Esophagus squamous epithelium (tissue), 5 donors: ENCODE results near the gene ERGIC2. TPM values are rescaled to one million over a fixed set of nuclear protein-coding genes. Genes with fewer than 3 reads are reported as not detected.
"Not testable (repeated sequence)": the region's sequence is repeated elsewhere in the genome, so short reads cannot be mapped to it uniquely, and the experiment has no call there.

Experiments used
- DNase-seq: peaks from one replicate; lab custom pipeline; 2025; lab: John Stamatoyannopoulos, UW
- H3K27ac ChIP-seq, 4 donors: fragments of 200-600 bp; sonication (generic); one replicate each; pipeline ENCODE4 v1.5.1; 2016 to 2019; ENCODE audit warnings: mild to moderate bottlenecking in 1 of 4
- H3K27me3 ChIP-seq, 4 donors: fragments of 200-600 bp; sonication (generic); 1 replicate in 3 of 4; 2 replicates in 1 of 4; pipeline versions ENCODE4 v1.5.1 to v1.6.0; 2017 to 2021; ENCODE audit warnings: antibody characterized with exemption in 1 of 4
- H3K36me3 ChIP-seq, 3 donors: fragments of 200-600 bp; sonication (generic); one replicate each; pipeline ENCODE4 v1.5.1; 2016 to 2019
- H3K4me1 ChIP-seq, 3 donors: fragments of 200-600 bp; sonication (generic); one replicate each; pipeline ENCODE4 v1.5.1; 2017 to 2019
- H3K4me3 ChIP-seq, 4 donors: fragments of 200-600 bp; sonication (generic); 1 replicate in 3 of 4; 2 replicates in 1 of 4; pipeline ENCODE4 v1.5.1; 2016 to 2019; ENCODE audit warnings: mild to moderate bottlenecking in 2 of 4, moderate library complexity in 1 of 4
- H3K9me3 ChIP-seq, 3 donors: fragments of 200-600 bp; sonication (generic); one replicate each; pipeline ENCODE4 v1.5.1; 2016 to 2019
- CTCF ChIP-seq, 6 experiments: fragments of 450-650 bp in 4 of 6; fragments of 200-600 bp in 2 of 6; sonication (generic) in 2 of 6; IDR thresholded peaks; one replicate each; pipeline ENCODE4 v1.5.1; 2016 to 2019; ENCODE audit warnings: antibody characterized with exemption in 6 of 6, mild to moderate bottlenecking in 4 of 6, moderate library complexity in 4 of 6
- POLR2A ChIP-seq, 4 donors: fragments of 450-650 bp; IDR thresholded peaks; one replicate each; pipeline ENCODE4 v1.6.1; 2017; ENCODE audit warnings: antibody characterized with exemption in 4 of 4, mild to moderate bottlenecking in 4 of 4, moderate library complexity in 3 of 4
- WGBS, 2 donors: methylation state at CpG; one replicate each; pipeline ENCODE4 v1.1.5; 2018; 5-methylcytosine and 5-hydroxymethylcytosine counted together
- intact Hi-C: fragments of 100-400 bp; cut with DNase I; formaldehyde crosslinking; loops from one replicate; pipeline ENCODE4 v1.15.0; 2022
- total RNA-seq, 4 donors: library from RNA; depleted of rRNA; stranded (reverse); fragments of >200 nt; gene quantifications; one replicate each; pipeline ENCODE4 v1.1.0, GENCODE V29; 2016
- donor health status: DM: yes; HTN: yes; CAD: no.

ERGIC2 gene
- total RNA-seq, 4 donors from 2014 or later: 48.0 to 99.0 (median 64.5) TPM

- Histone ChIP-seq H3K4me3 (no peak overlapping the region), H3K27ac (no peak overlapping the region), H3K36me3 (no peaks in the 10 kb centered on the region), H3K9me3 (no peaks in the 10 kb centered on the region), H3K4me1 (no peaks in the 10 kb centered on the region), H3K27me3 (no peaks in the 10 kb centered on the region)
- intact Hi-C loops: no loop called here
- TF ChIP-seq POLR2A (IDR thresholded peaks at IDR 0.05) (no peak), CTCF (IDR thresholded peaks at IDR 0.05) (no peak)
- no peak for DNase-seq
- 83 to 84% methylated on average over 3 of the region's 3 CpGs for WGBS, 2 donors
These were observed 89.7 kb downstream of the ERGIC2 start for GRCh38 chr12:29291226-29291625.

GRCh38 chr12:29290475-29290874 lies 90.5 kb downstream of the ERGIC2 start:
- H3K4me1 ChIP-seq, intact Hi-C loops: not testable (repeated sequence)

GRCh38 chr12:29288031-29288430 lies 92.9 kb downstream of the ERGIC2 start:
- Histone ChIP-seq H3K9me3 (no peaks in the 10 kb centered on the region), H3K36me3 (no peaks in the 10 kb centered on the region), H3K27ac (no peak overlapping the region), H3K27me3 (no peaks in the 10 kb centered on the region), H3K4me3 (no peak overlapping the region), H3K4me1 (no peaks in the 10 kb centered on the region)
- DNase-seq: no peak
- no peak for TF ChIP-seq CTCF (IDR thresholded peaks at IDR 0.05)
- no peak for TF ChIP-seq POLR2A (IDR thresholded peaks at IDR 0.05)
- intact Hi-C loops: no loop called here

More at GRCh38 chr12:29290475-29290874, 90.5 kb downstream of the ERGIC2 start:
- not testable (repeated sequence) for DNase-seq, H3K4me3 ChIP-seq, H3K27ac ChIP-seq, H3K36me3 ChIP-seq, H3K27me3 ChIP-seq, H3K9me3 ChIP-seq

- Histone ChIP-seq H3K4me1 (no peaks in the 10 kb centered on the region), H3K27me3 (no peaks in the 10 kb centered on the region), H3K9me3 (no peaks in the 10 kb centered on the region), H3K27ac (no peak overlapping the region), H3K4me3 (no peak overlapping the region), H3K36me3 (no peaks in the 10 kb centered on the region)
- intact Hi-C loops: no loop called here
- no peak for DNase-seq
- 67 to 70% methylated on average over 1 of the region's 1 CpG for WGBS, 2 donors
- TF ChIP-seq POLR2A (IDR thresholded peaks at IDR 0.05) (no peak), CTCF (IDR thresholded peaks at IDR 0.05) (no peak)
These were observed 93.3 kb downstream of the ERGIC2 start for GRCh38 chr12:29287622-29288021.

Other genes starting within 250 kb of the ERGIC2 start
- 1 to 10 TPM in 3 of 4 donors, under 1 TPM in 1; 0.38 to 8.2 (median 2.6) TPM for gene FAR2, start 231.9 kb downstream of the ERGIC2 start, total RNA-seq
- gene OVCH1, start 116.5 kb upstream of the ERGIC2 start, total RNA-seq: under 1 TPM in 1 of 4 donors, not detected in 3; 0.38 TPM